ENCODE data around the gene SCNN1G. TPM values are rescaled to one million over a fixed set of nuclear protein-coding genes. Genes with fewer than 3 reads are reported as not detected.

The SCNN1G gene
- total and polyA plus RNA-seq, 2 of the 4 experiments (the other 2 are of a cell fraction): not detected

- Histone ChIP-seq H2BK120ac (ENCODE audit: low read depth, low read length) (no peak overlapping the region), H2BK20ac (ENCODE audit: low read depth, low read length) (no peak overlapping the region), H2BK5ac (ENCODE audit: low read depth, low read length, poor library complexity, severe bottlenecking) (no peak overlapping the region), H3K36me3 (ENCODE audit: control insufficient read depth, insufficient read depth, low read length) (no peaks in the 10 kb centered on the region), H2AFZ (replicated peaks; ENCODE audit: low read length, poor library complexity) (no peak overlapping the region), H3K9ac (ENCODE audit: low read depth, low read length) (no peak overlapping the region), H3K4ac (ENCODE audit: low read depth, low read length) (no peak overlapping the region), H3K9me1 (ENCODE audit: insufficient read depth, low read length) (no peaks in the 10 kb centered on the region), H2AK9ac (replicated peaks; ENCODE audit: low read depth, low read length, poor library complexity) (no peak overlapping the region), H3K79me1 (ENCODE audit: low read depth in 1 of 2, low read length in 2 of 2) (no peaks in the 10 kb centered on the region), H4K91ac (ENCODE audit: insufficient read depth, low read depth, low read length) (no peak overlapping the region), H3K4me1 (ENCODE audit: control insufficient read depth, insufficient read depth, low read length) (no peaks in the 10 kb centered on the region), H2BK15ac (ENCODE audit: low read depth, low read length) (no peak overlapping the region), H3K4me3 (ENCODE audit: insufficient read depth, low read depth, low read length) (no peak overlapping the region), H3K18ac (ENCODE audit: low read depth, low read length) (no peak overlapping the region), H4K20me1 (ENCODE audit: insufficient read depth, low read length) (no peaks in the 10 kb centered on the region), H3K14ac (replicated peaks; ENCODE audit: low read depth, low read length) (no peak overlapping the region), H3K56ac (ENCODE audit: extremely low read depth, insufficient read depth, low read length) (no peak overlapping the region), H3K9me3 (ENCODE audit: control insufficient read depth, insufficient read depth, low read length) (no peaks in the 10 kb centered on the region), H3K23ac (ENCODE audit: low read depth, low read length) (no peak overlapping the region), H3K27ac (ENCODE audit: insufficient read depth, low read length) (no peak overlapping the region), H3K4me2 (ENCODE audit: low read depth, low read length) (no peak overlapping the region), H3K27me3 (ENCODE audit: control insufficient read depth, insufficient read depth, low read length) (no peaks in the 10 kb centered on the region), H4K8ac (ENCODE audit: low read depth in 2 of 2, low read length in 2 of 2) (no peak overlapping the region), H2AK5ac (ENCODE audit: low read depth, low read length) (no peak overlapping the region), H4K5ac (ENCODE audit: low read depth, low read length) (no peak overlapping the region)
- no peak for DNase-seq
- in situ Hi-C loops (cut with MboI; ENCODE audit: low sequenced_read_pairs): no loop called here
- TF ChIP-seq CEBPB (IDR thresholded peaks at IDR 0.05; ENCODE audit: low read depth, low read length) (no peak), NFE2L2 (IDR thresholded peaks at IDR 0.05; ENCODE audit: low read depth, low read length) (no peak), MAZ (IDR thresholded peaks at IDR 0.05; ENCODE audit: borderline replicate concordance, low read depth, low read length) (no peak), CHD1 (IDR thresholded peaks at IDR 0.05; ENCODE audit: low read depth, low read length) (no peak), BHLHE40 (IDR thresholded peaks at IDR 0.05; ENCODE audit: low read depth, low read length) (no peak), POLR2A (IDR thresholded peaks at IDR 0.05; ENCODE audit: low read depth, low read length) (no peak), ELK1 (IDR thresholded peaks at IDR 0.05; ENCODE audit: borderline replicate concordance, low read depth, low read length) (no peak), RFX5 (IDR thresholded peaks at IDR 0.05; ENCODE audit: low read depth, low read length) (no peak), USF2 (IDR thresholded peaks at IDR 0.05; ENCODE audit: low read depth, low read length) (no peak), FOS (IDR thresholded peaks at IDR 0.05; ENCODE audit: low read depth, low read length) (no peak), RCOR1 (IDR thresholded peaks at IDR 0.05; ENCODE audit: insufficient replicate concordance, low read length) (no peak)
- POLR2A ChIA-PET (ENCODE audit: unreplicated experiment): no interaction called here
- BruUV-seq (replicated peaks): no TSS peak
- ATAC-seq (ENCODE audit: low read depth): no peak
- CTCF ChIA-PET: no interaction called here
- intact Hi-C loops (cut with micrococcal nuclease): no loop called here
- dilution Hi-C loops (cut with HindIII; ENCODE audit: low sequenced_read_pairs, unreplicated experiment): no loop called here
- no CpG with 5 or more reads among the region's 4 CpGs for WGBS, 2 experiments (ENCODE audit: extremely low coverage in 2 of 2, insufficient read length in 1 of 2)
These were observed 47.2 kb downstream of the SCNN1G start for GRCh38 chr16:23229714-23230113.

Measured in IMR-90 (cell line).